NCI-H1105 (cell line): ENCODE data around the gene LIPC.

Experiments used
- DNase-seq: peaks from one replicate; lab custom pipeline; 2025; lab: John Stamatoyannopoulos, UW

The LIPC gene

GRCh38 chr15:58616171-58616570 lies 184.4 kb downstream of the LIPC start:
- DNase-seq = no peak
